GM21737 (cell line): ENCODE measurements around the gene CYSTM1.

ENCODE experiments used
- ATAC-seq: cut with Tn5 transposase; IDR thresholded peaks from one replicate; pipeline ENCODE4 v1.9.1; 2021; ENCODE audit warnings: mild to moderate bottlenecking, moderate library complexity; ENCODE audit not compliant: unreplicated experiment

Gene CYSTM1, protein sequence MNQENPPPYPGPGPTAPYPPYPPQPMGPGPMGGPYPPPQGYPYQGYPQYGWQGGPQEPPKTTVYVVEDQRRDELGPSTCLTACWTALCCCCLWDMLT

DNA sequence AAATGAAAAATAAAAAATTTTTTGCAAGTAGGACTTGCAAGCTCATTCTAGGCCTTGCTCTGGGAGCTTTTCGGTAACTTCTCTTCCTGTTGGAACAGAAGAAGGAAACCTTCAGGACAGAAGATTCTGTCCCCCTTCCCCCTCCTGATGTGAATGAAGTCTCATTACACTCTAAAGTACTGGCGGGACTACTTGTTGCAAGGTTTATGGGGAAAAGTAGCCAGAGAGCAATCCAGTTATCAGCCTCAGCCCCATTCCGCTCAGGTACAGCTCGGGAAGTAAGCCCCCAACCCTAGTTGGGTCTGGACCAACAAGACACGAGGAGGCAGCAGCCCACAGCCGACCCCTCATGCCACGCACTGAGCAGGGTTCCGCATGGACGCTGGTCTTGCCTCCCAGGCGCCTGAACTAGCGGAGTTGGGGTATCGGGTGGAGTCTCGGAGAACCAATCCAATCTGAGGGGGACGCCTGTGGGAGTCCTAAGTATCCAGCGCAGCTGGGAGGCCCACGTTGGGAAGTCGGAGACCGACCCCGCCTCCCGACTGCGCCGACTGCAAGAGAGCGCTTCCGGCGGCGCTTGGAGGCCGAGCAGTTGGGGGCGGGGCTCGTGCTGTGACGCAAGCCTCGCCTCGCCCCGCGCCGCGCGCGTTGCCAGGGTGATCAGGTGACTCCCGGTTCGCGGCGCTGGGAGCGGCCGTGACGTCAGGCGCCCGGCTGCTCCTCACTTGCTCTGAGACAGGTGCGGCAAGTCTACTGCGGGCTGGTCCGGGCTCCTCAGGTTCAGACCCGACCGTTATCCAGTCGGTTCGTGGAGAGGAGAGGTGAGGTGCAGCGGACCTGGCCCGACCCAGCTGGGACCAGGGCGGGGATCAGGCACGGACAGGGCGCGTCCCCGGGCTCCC lies at the start of gene CYSTM1:
Gene CYSTM1 (plus strand): TSS at position 724 of the 902 bp plus-strand sequence. CDS start 19,278 bp downstream, outside the sequence.
- peak; percentile 93 for ATAC-seq

- ATAC-seq: no peak
These were observed 49.4 kb upstream of the CYSTM1 start, which contains the start of gene IGIP for GRCh38 chr5:140125637-140126036. Gene IGIP (plus strand): TSS chr5:140125937. CDS start chr5:140128477, 2,540 bp downstream.

DNA sequence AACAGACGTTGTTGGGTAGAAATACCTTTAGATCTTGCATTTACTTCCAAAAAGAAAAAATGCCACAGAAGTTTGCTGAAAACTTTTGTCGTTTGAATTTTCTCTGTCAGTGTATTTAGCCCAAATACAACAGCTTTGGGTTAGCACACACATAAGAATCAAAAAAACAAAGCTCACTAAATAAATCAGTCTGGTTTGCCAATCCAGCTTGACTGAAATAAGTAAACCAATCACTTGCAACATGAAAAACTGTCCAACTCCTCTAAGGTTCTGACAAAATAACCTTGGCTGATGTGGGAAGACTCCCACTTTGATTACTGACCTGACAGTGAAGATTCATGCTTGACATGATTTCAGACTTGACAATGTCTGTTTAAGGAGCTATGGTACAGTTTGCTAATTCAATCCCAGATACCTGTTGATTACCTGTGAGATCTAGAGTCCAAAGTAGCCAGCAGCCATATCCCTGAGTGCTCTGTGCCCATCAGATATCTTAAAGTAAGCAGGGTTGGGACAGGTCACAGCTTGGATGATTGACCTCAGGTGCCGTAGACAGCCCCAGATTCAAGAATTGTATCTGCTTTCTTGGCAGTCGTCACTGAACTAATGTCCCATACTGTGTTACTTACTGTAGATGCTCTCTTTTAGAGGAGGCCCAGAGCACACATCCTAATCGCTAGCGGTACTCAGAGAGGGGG lies 48.5 kb upstream of the CYSTM1 start:
- ATAC-seq: no peak

GRCh38 chr5:140128376-140128775 lies 46.6 kb upstream of the CYSTM1 start:
- ATAC-seq: no peak

- no peak for ATAC-seq
These were observed 43.8 kb upstream of the CYSTM1 start for GRCh38 chr5:140130949-140131733.

DNA sequence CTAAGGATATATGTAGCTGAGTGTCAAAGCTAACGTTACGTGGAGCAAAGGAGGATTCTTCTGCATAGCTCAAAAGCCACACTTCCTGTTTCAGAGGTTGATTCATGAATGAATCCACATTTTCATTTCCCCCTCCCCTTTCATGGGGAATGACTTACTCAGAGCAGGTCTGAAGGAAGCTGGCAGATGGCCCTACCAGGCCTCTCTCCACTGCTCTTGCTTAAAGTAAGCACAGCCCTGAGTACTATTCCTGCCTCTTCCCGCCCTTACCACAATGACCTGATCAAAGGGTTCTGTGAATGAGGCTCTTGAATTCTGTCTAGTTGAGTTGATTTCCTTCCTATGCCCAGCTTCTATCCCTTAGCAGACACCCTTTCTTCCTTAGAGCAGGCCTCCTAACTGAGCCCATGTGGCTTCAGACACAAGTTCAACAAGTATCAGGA lies 43.0 kb upstream of the CYSTM1 start:
- ATAC-seq: no peak

- no peak for ATAC-seq
These were observed 41.3 kb upstream of the CYSTM1 start for GRCh38 chr5:140133514-140134167.

- ATAC-seq: no peak
These were observed 40.6 kb upstream of the CYSTM1 start for GRCh38 chr5:140134277-140134935.

GRCh38 chr5:140135127-140135526 lies 39.9 kb upstream of the CYSTM1 start:
- no peak for ATAC-seq

- ATAC-seq: no peak
These were observed 38.4 kb upstream of the CYSTM1 start for GRCh38 chr5:140136624-140137023.

DNA sequence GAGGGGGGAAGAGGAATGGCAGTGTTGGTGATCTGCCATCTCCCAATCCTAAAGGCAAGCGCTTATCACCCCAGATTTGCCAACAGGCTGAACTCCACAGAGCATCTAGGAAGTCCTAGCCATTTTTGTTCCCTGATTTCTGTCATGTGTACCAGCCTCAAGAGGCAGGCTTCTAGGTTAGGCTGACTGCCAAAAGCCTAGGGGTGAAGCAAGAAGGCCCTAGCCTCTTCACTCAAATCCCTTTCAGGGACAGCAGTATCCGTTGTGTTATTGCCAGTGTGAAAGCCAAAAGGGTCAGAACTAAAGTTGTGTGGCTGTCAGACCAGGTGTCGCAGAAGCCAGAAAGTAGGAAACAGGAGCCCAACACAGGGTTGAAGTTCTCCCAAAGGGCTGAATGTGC lies 34.6 kb upstream of the CYSTM1 start:
- no peak for ATAC-seq

GRCh38 chr5:140141241-140141640 lies 33.7 kb upstream of the CYSTM1 start:
- no peak for ATAC-seq

- ATAC-seq: no peak
These were observed 32.7 kb upstream of the CYSTM1 start for GRCh38 chr5:140142246-140142645.

GRCh38 chr5:140142856-140143255 lies 32.1 kb upstream of the CYSTM1 start:
- no peak for ATAC-seq

GRCh38 chr5:140143521-140144258 lies 31.3 kb upstream of the CYSTM1 start:
- no peak for ATAC-seq

DNA sequence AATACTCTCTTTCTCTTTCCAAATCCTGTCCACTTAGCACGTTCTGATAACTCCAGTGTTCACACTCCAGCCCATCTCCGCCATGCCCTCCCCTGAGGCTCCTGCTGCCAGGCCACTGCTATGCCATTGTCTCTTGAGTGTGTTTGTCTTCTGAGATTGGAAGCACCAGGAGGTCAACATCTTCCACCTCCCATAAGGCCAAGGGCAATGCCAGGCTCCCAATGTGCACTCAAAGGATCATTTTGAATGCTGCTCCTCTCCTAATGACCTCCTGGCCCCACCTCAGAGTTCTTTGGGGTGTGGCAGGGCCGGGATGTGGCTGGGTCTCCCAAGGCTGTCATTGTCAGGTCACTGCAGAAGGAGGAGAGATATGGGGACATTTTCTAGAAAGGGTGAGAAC lies 29.7 kb upstream of the CYSTM1 start:
- no peak for ATAC-seq

- ATAC-seq: peak; percentile 62
These were observed 29.0 kb upstream of the CYSTM1 start for GRCh38 chr5:140145818-140146522.

DNA sequence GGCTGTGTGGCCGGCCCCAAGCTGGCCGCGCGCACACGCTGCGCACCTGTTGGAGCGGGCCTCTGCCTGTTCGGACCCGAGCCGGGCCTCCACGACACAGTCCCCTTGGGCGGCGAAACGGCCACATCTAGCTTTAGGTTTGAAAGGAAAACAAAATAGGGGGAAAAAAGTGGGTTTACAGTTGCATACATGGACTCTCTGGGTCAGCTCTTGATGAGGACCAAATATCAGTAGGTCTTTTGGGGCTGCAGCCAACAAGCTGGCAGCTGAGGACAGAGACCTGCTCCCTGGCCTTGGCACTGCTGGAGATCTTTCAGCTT lies 28.5 kb upstream of the CYSTM1 start:
- ATAC-seq: no peak

DNA sequence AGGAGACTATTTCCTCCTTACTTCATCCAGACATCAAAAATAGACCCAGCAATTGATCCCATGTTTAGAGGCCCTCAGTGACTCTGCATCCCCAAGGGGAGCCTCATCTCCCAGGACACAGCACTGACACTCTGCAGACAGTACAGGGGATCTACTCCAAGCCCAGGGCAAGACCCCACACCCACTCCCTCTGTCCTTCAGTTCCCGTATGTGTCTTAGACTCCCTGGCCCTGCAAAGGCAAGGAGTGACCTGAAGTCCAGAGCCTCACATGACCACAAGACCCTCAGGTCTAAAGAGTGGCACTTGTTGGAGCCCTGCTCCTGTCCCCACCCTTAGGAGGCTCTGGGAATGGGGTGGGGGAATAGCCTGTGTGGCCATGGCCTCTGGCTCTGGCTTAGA lies 27.5 kb upstream of the CYSTM1 start:
- no peak for ATAC-seq
